Left ventricle myocardium inferior (tissue), 1 donor: ENCODE results near the gene DLL3. TPM values are rescaled to one million over a fixed set of nuclear protein-coding genes. Genes with fewer than 3 reads are reported as not detected.
A peak's percentile ranks its signal among the peaks of the same experiment; 100 is the strongest.

Source experiments
- DNase-seq: peaks from one replicate; pipeline ENCODE4 v3.0.0-alpha.2; 2020
- H3K27ac ChIP-seq: fragments of 200-600 bp; replicated peaks from 2 replicates; pipeline ENCODE4 v1.8.0; 2021
- H3K27me3 ChIP-seq: fragments of 200-600 bp; 2 replicates; pipeline ENCODE4 v1.8.0; 2021; ENCODE audit warnings: low read depth
- H3K36me3 ChIP-seq: fragments of 200-600 bp; 2 replicates; pipeline ENCODE4 v1.8.0; 2021
- H3K4me1 ChIP-seq: fragments of 200-600 bp; 2 replicates; pipeline ENCODE4 v1.8.0; 2021
- H3K4me3 ChIP-seq: fragments of 200-600 bp; 2 replicates; pipeline ENCODE4 v1.8.0; 2021; ENCODE audit warnings: mild to moderate bottlenecking, moderate library complexity
- H3K9me3 ChIP-seq: fragments of 200-600 bp; replicated peaks from 2 replicates; pipeline ENCODE4 v1.8.0; 2021
- intact Hi-C: fragments of 100-400 bp; cut with micrococcal nuclease; formaldehyde crosslinking; loops from one replicate; pipeline ENCODE4 v1.11.0; 2022
- total RNA-seq: library from RNA; stranded (reverse); fragmentation: NEBNext Ultra II Directional; extraction: Animal tissue kit (Norgen Biotek cat#: 25700); gene quantifications from one replicate; pipeline ENCODE4 v1.2.1, GENCODE V29; 2021
- TF ChIP-seq, protein P1 (sequence below): fragments of 200-600 bp; IDR thresholded peaks from 2 replicates; pipeline ENCODE4 v1.8.0; 2021; ENCODE audit warnings: antibody characterized with exemption, mild to moderate bottlenecking, borderline replicate concordance
- donor health status: DM: no; HTN: yes; CAD: no; lungs with severe emphysema.

DLL3 gene
- total RNA-seq, 1 donor from 2014 or later, result not detected

DNA sequence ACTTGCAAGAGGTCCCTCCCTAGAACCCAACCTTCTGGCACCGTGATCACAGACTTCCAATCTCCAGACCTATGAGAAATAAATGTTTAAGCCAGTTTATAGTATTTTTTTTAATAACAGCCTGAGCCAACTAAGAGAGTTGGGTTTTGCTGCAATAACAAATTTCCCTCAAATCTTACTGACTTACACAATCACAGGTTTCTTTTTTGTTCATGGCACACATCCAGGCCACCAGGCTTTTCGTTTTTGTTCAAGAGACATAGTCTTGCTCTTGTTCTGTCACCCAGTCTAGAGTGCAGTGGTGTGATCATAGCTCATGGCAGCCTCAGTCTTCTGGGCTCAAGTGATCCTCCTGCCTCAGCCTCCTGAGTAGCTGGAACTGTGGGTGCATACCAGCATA, 14.2 kb downstream of the DLL3 start:
- Histone ChIP-seq H3K4me3 (no peak overlapping the region), H3K27ac (no peak overlapping the region), H3K36me3 (no peaks in the 10 kb centered on the region), H3K27me3 (peaks cover 100% of the 10 kb centered on the region), H3K4me1 (peaks cover 17% of the 10 kb centered on the region), H3K9me3 (no peaks in the 10 kb centered on the region)
- intact Hi-C loops, result no loop called here
- TF ChIP-seq, protein P1, sequence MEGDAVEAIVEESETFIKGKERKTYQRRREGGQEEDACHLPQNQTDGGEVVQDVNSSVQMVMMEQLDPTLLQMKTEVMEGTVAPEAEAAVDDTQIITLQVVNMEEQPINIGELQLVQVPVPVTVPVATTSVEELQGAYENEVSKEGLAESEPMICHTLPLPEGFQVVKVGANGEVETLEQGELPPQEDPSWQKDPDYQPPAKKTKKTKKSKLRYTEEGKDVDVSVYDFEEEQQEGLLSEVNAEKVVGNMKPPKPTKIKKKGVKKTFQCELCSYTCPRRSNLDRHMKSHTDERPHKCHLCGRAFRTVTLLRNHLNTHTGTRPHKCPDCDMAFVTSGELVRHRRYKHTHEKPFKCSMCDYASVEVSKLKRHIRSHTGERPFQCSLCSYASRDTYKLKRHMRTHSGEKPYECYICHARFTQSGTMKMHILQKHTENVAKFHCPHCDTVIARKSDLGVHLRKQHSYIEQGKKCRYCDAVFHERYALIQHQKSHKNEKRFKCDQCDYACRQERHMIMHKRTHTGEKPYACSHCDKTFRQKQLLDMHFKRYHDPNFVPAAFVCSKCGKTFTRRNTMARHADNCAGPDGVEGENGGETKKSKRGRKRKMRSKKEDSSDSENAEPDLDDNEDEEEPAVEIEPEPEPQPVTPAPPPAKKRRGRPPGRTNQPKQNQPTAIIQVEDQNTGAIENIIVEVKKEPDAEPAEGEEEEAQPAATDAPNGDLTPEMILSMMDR, result no peak
- DNase-seq, result no peak

DNA sequence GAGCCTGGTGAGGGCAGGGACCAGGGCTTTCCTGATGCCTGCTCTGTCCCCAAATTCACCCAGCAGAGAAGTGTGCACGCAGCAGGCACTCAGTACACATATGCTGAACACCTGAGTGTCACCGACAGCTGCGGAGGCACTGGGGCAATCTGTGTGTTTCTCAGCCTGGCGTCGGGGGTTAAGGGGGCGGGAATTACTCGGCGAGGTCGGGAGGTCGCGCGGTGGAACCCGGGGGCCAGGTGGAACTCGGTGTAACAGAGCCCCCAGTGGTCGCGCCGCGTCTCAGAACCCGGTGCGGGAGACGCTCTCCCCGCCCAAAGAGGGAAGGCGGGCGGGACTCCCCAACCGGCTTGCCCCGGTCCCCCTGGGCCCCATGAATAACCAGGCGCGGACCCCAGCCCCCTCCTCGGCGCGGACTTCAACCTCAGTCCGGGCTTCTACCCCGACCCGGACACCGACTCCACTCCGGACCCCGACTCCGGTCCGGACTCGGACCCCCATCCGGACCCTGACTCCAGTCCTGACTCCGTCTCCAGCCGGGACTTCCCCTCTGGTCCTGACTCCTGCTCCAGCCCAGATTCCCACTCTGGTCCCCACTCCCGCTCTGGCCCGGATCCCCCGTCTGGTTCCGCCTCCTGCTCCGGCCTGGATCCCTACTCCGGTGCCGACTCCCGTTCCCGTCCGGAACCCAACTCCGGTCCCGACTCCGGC, 16.2 kb downstream of the DLL3 start, which contains the start of gene SELENOV:
Gene SELENOV (plus strand): TSS at position 300 of the 711 bp plus-strand sequence. CDS start 74 bp downstream, at position 374.
- Histone ChIP-seq H3K9me3 (no peaks in the 10 kb centered on the region), H3K36me3 (no peaks in the 10 kb centered on the region), H3K4me1 (peaks cover 17% of the 10 kb centered on the region), H3K4me3 (peak within 1 kb of the TSS; percentile 57), H3K27me3 (peaks cover 85% of the 10 kb centered on the region), H3K27ac (no peak within 1 kb of the TSS)
- TF ChIP-seq, protein P1, result no peak
- intact Hi-C loops, result no loop called here
- no peak for DNase-seq

DNA sequence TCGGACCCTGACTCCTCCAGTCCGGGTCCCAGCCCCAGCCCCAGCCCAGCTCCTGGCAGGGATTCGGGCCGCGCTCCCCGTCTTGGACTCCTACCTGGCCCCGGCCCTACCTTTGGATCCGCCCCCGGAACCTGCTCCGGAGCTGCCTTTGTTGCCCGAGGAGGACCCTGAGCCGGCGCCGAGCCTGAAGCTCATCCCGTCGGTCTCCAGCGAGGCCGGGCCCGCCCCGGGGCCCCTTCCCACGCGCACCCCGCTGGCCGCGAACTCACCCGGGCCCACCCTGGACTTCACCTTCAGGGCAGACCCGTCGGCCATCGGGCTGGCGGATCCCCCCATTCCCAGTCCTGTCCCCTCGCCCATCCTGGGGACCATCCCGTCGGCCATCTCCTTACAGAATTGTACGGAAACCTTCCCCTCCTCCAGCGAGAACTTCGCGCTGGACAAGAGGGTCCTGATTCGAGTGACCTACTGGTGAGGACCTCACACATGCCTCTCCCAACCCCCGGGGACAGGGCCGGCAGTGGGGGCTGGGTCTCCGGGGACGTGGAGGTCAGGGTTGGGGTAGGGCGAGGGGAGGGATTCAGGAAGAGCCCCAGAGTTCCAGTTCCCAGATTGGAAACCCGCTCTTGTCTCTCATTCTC, 16.9 kb downstream of the DLL3 start:
- intact Hi-C loops, result no loop called here
- peak overlapping the region; percentile 57 for H3K4me3 ChIP-seq
- DNase-seq, result no peak
- TF ChIP-seq, protein P1, result no peak
- H3K27ac ChIP-seq, result no peak overlapping the region
- peaks cover 78% of the 10 kb centered on the region for H3K27me3 ChIP-seq
- no peaks in the 10 kb centered on the region for H3K9me3 ChIP-seq
- no peaks in the 10 kb centered on the region for H3K36me3 ChIP-seq
- H3K4me1 ChIP-seq, result peaks cover 17% of the 10 kb centered on the region

DNA sequence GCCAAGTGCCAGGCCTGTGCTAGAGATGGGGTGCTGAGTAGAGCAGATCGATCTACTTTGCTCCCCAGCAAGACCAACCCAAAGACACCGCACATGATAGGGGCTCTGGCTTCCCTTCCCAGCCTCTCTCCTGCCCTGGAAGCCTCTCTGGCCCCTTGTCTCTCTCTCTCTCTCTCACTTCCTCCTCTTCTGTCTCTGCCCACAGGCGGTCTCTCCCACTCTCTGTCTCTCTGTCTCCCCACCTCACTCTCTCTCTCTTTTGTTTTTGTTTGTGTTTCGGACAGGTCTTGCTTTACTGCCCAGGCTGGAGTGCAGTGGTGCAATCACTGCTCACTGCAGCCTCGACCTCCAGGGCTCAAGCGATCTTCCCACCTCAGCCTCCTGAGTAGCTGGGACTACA, 17.5 kb downstream of the DLL3 start:
- DNase-seq, result no peak
- H3K27ac ChIP-seq, result no peak overlapping the region
- H3K27me3 ChIP-seq, result peaks cover 72% of the 10 kb centered on the region
- H3K4me3 ChIP-seq, result no peak overlapping the region
- intact Hi-C loops, result no loop called here
- no peaks in the 10 kb centered on the region for H3K9me3 ChIP-seq
- TF ChIP-seq, protein P1, result no peak
- H3K36me3 ChIP-seq, result no peaks in the 10 kb centered on the region
- H3K4me1 ChIP-seq, result peaks cover 17% of the 10 kb centered on the region

DNA sequence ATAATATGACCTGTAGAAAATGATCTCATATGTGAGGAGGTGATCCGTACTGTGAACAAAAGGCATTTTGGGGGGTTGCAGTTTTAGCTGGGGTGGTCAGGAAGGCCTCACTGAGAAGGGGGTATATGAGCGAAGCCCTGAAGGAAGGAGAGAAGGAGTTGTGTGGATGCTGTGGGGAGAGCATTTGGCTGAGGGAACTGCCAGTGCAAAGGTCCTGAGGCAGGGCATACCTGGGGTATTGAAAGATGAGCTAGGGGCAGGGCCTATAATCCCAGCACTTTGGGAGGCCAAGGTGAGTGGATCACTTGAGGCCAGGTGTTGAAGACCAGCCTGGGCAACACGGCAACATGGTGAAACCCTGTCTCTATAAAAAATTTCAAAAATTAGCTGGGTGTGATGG, 18.7 kb downstream of the DLL3 start:
- Histone ChIP-seq H3K9me3 (no peaks in the 10 kb centered on the region), H3K27ac (no peak overlapping the region), H3K4me1 (peaks cover 17% of the 10 kb centered on the region), H3K27me3 (peaks cover 60% of the 10 kb centered on the region), H3K36me3 (no peaks in the 10 kb centered on the region), H3K4me3 (no peak overlapping the region)
- DNase-seq, result no peak
- TF ChIP-seq, protein P1, result no peak
- intact Hi-C loops, result no loop called here
